Gastroesophageal sphincter (tissue), 4 donors: ENCODE measurements around the gene TPCN1. TPM values are rescaled to one million over a fixed set of nuclear protein-coding genes. Genes with fewer than 3 reads are reported as not detected.
A peak's percentile ranks its signal among the peaks of the same experiment; 100 is the strongest.

Source experiments
- ATAC-seq: fragments of 150-250 bp; one replicate; pipeline ENCODE4 v1.9.1; 2016; ENCODE audit warnings: mild to moderate bottlenecking, moderate library complexity
- H3K27ac ChIP-seq, 4 donors: fragments of 200-600 bp; sonication (generic) in 3 of 4; 1 replicate in 3 of 4; 2 replicates in 1 of 4; pipeline ENCODE4 v1.5.1; 2016 to 2019
- H3K27me3 ChIP-seq: fragments of 200-600 bp; sonication (generic); one replicate; pipeline ENCODE4 v1.5.1; 2019
- H3K36me3 ChIP-seq, 2 donors: fragments of 200-600 bp; sonication (generic); one replicate each; pipeline ENCODE4 v1.5.1; 2019; ENCODE audit warnings: control low read depth in 1 of 2
- H3K4me1 ChIP-seq, 3 donors: fragments of 200-600 bp; sonication (generic); 1 replicate in 2 of 3; 2 replicates in 1 of 3; pipeline ENCODE4 v1.5.1; 2016 to 2019; ENCODE audit warnings: control low read depth in 2 of 3
- H3K4me3 ChIP-seq, 2 donors: fragments of 200-600 bp; sonication (generic); one replicate each; pipeline ENCODE4 v1.5.1; 2019; ENCODE audit warnings: mild to moderate bottlenecking in 1 of 2, moderate library complexity in 1 of 2
- H3K9me3 ChIP-seq, 3 donors: fragments of 200-600 bp; sonication (generic); one replicate each; pipeline ENCODE4 v1.5.1; 2017 to 2019; ENCODE audit warnings: control low read depth in 2 of 3
- EP300 ChIP-seq: sonication (generic); formaldehyde crosslinking; IDR thresholded peaks from one replicate; pipeline ENCODE4 v1.6.1; 2017; ENCODE audit warnings: antibody characterized with exemption, mild to moderate bottlenecking
- POLR2A ChIP-seq, 2 donors: fragments of 450-650 bp; IDR thresholded peaks; one replicate each; pipeline ENCODE4 v1.6.1; 2017; ENCODE audit warnings: antibody characterized with exemption in 2 of 2, mild to moderate bottlenecking in 2 of 2, moderate library complexity in 1 of 2
- POLR2AphosphoS5 ChIP-seq: sonication (generic); formaldehyde crosslinking; IDR thresholded peaks from one replicate; pipeline ENCODE4 v1.6.1; 2017; ENCODE audit warnings: antibody characterized with exemption
- WGBS, 2 donors: methylation state at CpG; one replicate each; pipeline ENCODE4 v1.1.5; 2018; ENCODE audit warnings: low coverage in 1 of 2; 5-methylcytosine and 5-hydroxymethylcytosine counted together
- total RNA-seq, 4 donors: library from RNA; depleted of rRNA; stranded (reverse); fragments of >200 nt; gene quantifications; one replicate each; pipeline ENCODE4 v1.1.0, GENCODE V29; 2016
- TF ChIP-seq, protein P1 (sequence below), 4 experiments: fragments of 200-600 bp in 2 of 4; fragments of 450-650 bp in 2 of 4; sonication (generic) in 1 of 4; IDR thresholded peaks; one replicate each; pipeline ENCODE4 v1.5.1; 2017 to 2019; ENCODE audit warnings: antibody characterized with exemption in 4 of 4, mild to moderate bottlenecking in 2 of 4, moderate library complexity in 2 of 4

The TPCN1 gene
- total RNA-seq, 4 donors from 2014 or later = 24.0 to 47.0 (median 37.3) TPM

GRCh38 chr12:113174461-113175384 is 46.5 kb upstream of the TPCN1 start:
- Histone ChIP-seq H3K4me3 (no peak overlapping the region), H3K27me3 (no peaks in the 10 kb centered on the region), H3K9me3 (peaks cover 0 to 11% (median 0%) of the 10 kb centered on the region in 3 donors), H3K4me1 (no peaks in the 10 kb centered on the region), H3K27ac (no peak overlapping the region), H3K36me3 (peaks cover 0 to 100% of the 10 kb centered on the region in 2 donors)
- WGBS, 2 donors = 3 to 13% methylated on average over 6 to 7 of the region's 32 CpGs
- peak; percentile 68 for ATAC-seq
- TF ChIP-seq, protein P1, sequence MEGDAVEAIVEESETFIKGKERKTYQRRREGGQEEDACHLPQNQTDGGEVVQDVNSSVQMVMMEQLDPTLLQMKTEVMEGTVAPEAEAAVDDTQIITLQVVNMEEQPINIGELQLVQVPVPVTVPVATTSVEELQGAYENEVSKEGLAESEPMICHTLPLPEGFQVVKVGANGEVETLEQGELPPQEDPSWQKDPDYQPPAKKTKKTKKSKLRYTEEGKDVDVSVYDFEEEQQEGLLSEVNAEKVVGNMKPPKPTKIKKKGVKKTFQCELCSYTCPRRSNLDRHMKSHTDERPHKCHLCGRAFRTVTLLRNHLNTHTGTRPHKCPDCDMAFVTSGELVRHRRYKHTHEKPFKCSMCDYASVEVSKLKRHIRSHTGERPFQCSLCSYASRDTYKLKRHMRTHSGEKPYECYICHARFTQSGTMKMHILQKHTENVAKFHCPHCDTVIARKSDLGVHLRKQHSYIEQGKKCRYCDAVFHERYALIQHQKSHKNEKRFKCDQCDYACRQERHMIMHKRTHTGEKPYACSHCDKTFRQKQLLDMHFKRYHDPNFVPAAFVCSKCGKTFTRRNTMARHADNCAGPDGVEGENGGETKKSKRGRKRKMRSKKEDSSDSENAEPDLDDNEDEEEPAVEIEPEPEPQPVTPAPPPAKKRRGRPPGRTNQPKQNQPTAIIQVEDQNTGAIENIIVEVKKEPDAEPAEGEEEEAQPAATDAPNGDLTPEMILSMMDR (IDR thresholded peaks at IDR 0.05) = peak in 3 of 4 experiments; percentile 78 to 97 (median 88)
- no peak for TF ChIP-seq EP300

DNA sequence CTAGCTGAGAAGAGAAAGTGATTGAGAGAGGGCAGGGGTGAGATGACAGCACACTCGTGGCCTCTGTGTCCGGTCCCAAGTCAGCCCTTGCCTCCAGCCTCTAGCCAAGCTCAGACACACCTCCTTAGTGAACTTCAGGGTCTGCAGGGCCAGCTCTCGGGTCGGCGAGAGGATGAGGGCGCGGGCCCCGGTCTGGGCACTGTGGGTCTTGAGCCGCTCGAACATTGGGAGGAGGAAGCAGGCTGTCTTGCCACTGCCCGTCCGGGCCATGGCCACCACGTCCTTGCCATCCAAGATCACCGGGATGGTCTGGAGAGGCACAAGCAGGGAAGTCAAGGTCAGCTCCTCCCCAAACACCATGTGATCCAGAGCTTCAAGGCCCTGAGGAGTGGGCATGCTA is 42.2 kb upstream of the TPCN1 start:
- Histone ChIP-seq H3K9me3 (peaks cover 0 to 11% (median 0%) of the 10 kb centered on the region in 3 donors), H3K27ac (no peak overlapping the region), H3K36me3 (peaks cover 0 to 72% of the 10 kb centered on the region in 2 donors), H3K4me3 (no peak overlapping the region), H3K4me1 (peaks cover 0 to 21% (median 9%) of the 10 kb centered on the region in 3 donors), H3K27me3 (no peaks in the 10 kb centered on the region)
- TF ChIP-seq POLR2AphosphoS5 = no peak
- TF ChIP-seq, protein P1 (IDR thresholded peaks at IDR 0.05) = no peak
- no peak for TF ChIP-seq EP300
- no peak for TF ChIP-seq POLR2A (IDR thresholded peaks at IDR 0.05)
- WGBS, 2 donors = no CpG with 5 or more reads among the region's 14 CpGs
- ATAC-seq = no peak

GRCh38 chr12:113180333-113180732 is 40.9 kb upstream of the TPCN1 start:
- 11 to 72% methylated on average over 1 to 3 of the region's 4 CpGs for WGBS, 2 donors
- no peak overlapping the region for H3K27ac ChIP-seq
- peaks cover 0 to 28% (median 13%) of the 10 kb centered on the region in 3 donors for H3K4me1 ChIP-seq
- no peak for ATAC-seq
- no peaks in the 10 kb centered on the region for H3K27me3 ChIP-seq
- peaks cover 0 to 59% of the 10 kb centered on the region in 2 donors for H3K36me3 ChIP-seq
- no peak overlapping the region for H3K4me3 ChIP-seq
- no peak for TF ChIP-seq EP300
- no peak for TF ChIP-seq POLR2AphosphoS5
- TF ChIP-seq, protein P1 (IDR thresholded peaks at IDR 0.05) = no peak
- TF ChIP-seq POLR2A (IDR thresholded peaks at IDR 0.05) = no peak
- peaks cover 0 to 11% (median 0%) of the 10 kb centered on the region in 3 donors for H3K9me3 ChIP-seq

DNA sequence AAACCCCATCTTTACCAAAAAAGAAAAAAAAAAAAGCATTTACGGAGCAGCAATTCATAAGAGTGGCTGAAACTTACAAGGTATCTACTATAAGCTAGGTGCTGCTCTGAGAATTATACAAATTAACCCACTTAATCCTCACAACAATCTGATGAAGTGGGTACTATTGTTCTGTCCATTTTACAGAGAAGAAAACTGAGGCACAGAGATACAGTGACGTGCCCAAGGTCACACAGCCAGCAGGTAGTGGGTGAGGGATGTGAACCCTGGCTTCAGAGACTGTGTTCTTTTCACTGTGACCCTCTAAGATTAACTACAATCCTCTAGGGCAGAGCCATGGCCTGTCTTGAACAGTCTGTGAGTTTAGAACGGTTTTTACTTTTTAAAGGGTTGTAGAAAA is 39.3 kb upstream of the TPCN1 start:
- Histone ChIP-seq H3K4me1 (peaks cover 0 to 41% (median 21%) of the 10 kb centered on the region in 3 donors), H3K9me3 (peaks cover 0 to 7% (median 0%) of the 10 kb centered on the region in 3 donors), H3K27ac (no peak overlapping the region), H3K4me3 (no peak overlapping the region), H3K27me3 (no peaks in the 10 kb centered on the region), H3K36me3 (peaks cover 0 to 42% of the 10 kb centered on the region in 2 donors)
- no peak for ATAC-seq
- no peak for TF ChIP-seq POLR2AphosphoS5
- TF ChIP-seq, protein P1 (IDR thresholded peaks at IDR 0.05) = no peak
- no peak for TF ChIP-seq EP300
- no peak for TF ChIP-seq POLR2A (IDR thresholded peaks at IDR 0.05)
- WGBS, 2 donors = 78 to 91% methylated on average over 3 of the region's 3 CpGs
